Liver (tissue), 9 donors: ENCODE data around the gene TTC21B. TPM values are rescaled to one million over a fixed set of nuclear protein-coding genes. Genes with fewer than 3 reads are reported as not detected.

Source experiments
- DNase-seq: peaks from one replicate; pipeline ENCODE4 v3.0.0-alpha.2; 2017; ENCODE audit warnings: low spot score
- H3K27ac ChIP-seq, 2 donors: one replicate each; pipeline ENCODE4 v1.7.0; 2013; ENCODE audit warnings: inconsistent platforms in 2 of 2, low read length in 2 of 2, control low read depth in 1 of 2, low read depth in 1 of 2, mild to moderate bottlenecking in 1 of 2
- H3K27me3 ChIP-seq, 4 donors: one replicate each; pipeline versions ENCODE4 v1.6.1 to v1.7.0; 2013; ENCODE audit warnings: low read length in 3 of 4, inconsistent platforms in 1 of 4, mild to moderate bottlenecking in 1 of 4, moderate library complexity in 1 of 4; ENCODE audit not compliant: control insufficient read depth in 4 of 4, insufficient read depth in 4 of 4
- H3K36me3 ChIP-seq, 4 donors: one replicate each; pipeline versions ENCODE4 v1.6.1 to v1.7.0; 2013; ENCODE audit warnings: low read length in 3 of 4, mild to moderate bottlenecking in 3 of 4, low read depth in 1 of 4, moderate library complexity in 1 of 4; ENCODE audit not compliant: control insufficient read depth in 4 of 4, insufficient read depth in 3 of 4
- H3K4me1 ChIP-seq, 4 donors: one replicate each; pipeline versions ENCODE4 v1.6.1 to v1.7.0; 2013; ENCODE audit warnings: low read length in 3 of 4, mild to moderate bottlenecking in 3 of 4, moderate library complexity in 1 of 4; ENCODE audit not compliant: control insufficient read depth in 4 of 4, insufficient read depth in 4 of 4
- H3K4me3 ChIP-seq, 3 donors: one replicate each; pipeline versions ENCODE4 v1.6.1 to v1.7.0; 2013; ENCODE audit warnings: low read length in 3 of 3, control low read depth in 1 of 3, low read depth in 1 of 3, mild to moderate bottlenecking in 1 of 3
- H3K9ac ChIP-seq, 2 donors: one replicate each; pipeline ENCODE4 v1.7.0; 2013; ENCODE audit warnings: low read length in 2 of 2, mild to moderate bottlenecking in 2 of 2, moderate library complexity in 2 of 2, control low read depth in 1 of 2, low read depth in 1 of 2
- H3K9me3 ChIP-seq, 4 donors: one replicate each; pipeline versions ENCODE4 v1.6.1 to v1.7.0; 2013; ENCODE audit warnings: low read length in 3 of 4; ENCODE audit not compliant: control insufficient read depth in 4 of 4
- EGR1 ChIP-seq, 2 donors: IDR thresholded peaks; 2 replicates each; pipeline ENCODE4 v1.6.1; 2016 to 2018; ENCODE audit warnings: antibody characterized with exemption in 2 of 2, low read depth in 2 of 2
- FOXA1 ChIP-seq: IDR thresholded peaks from 2 replicates; pipeline ENCODE4 v1.6.1; 2016; ENCODE audit warnings: antibody characterized with exemption
- FOXA2 ChIP-seq: IDR thresholded peaks from 2 replicates; pipeline ENCODE4 v1.6.1; 2016; ENCODE audit warnings: antibody characterized with exemption
- GABPA ChIP-seq, 2 donors: IDR thresholded peaks in 1 of 2; conservative IDR thresholded peaks in 1 of 2; 2 replicates each; pipeline ENCODE4 v1.6.1; 2016; ENCODE audit warnings: antibody characterized with exemption in 2 of 2, mild to moderate bottlenecking in 1 of 2, moderate library complexity in 1 of 2
- HNF4G ChIP-seq: IDR thresholded peaks from 2 replicates; pipeline ENCODE4 v1.6.1; 2016; ENCODE audit warnings: antibody characterized with exemption
- NR2F2 ChIP-seq: IDR thresholded peaks from 2 replicates; pipeline ENCODE4 v1.6.1; 2016; ENCODE audit warnings: antibody characterized with exemption
- RXRA ChIP-seq, 2 donors: IDR thresholded peaks; 2 replicates each; pipeline ENCODE4 v1.6.1; 2017 to 2018; ENCODE audit warnings: antibody characterized with exemption in 2 of 2, mild to moderate bottlenecking in 1 of 2
- TAF1 ChIP-seq: conservative IDR thresholded peaks from 2 replicates; pipeline ENCODE4 v1.6.1; 2016; ENCODE audit warnings: antibody characterized with exemption, mild to moderate bottlenecking
- WGBS: extraction: QIAGEN DNeasy Blood & Tissue Kit; methylation state at CpG from one replicate; pipeline ENCODE4 v1.1.7; 2013; 5-methylcytosine and 5-hydroxymethylcytosine counted together
- polyA plus RNA-seq, 2 donors: library from polyadenylated mRNA; stranded (reverse) in 1 of 2; unstranded in 1 of 2; fragments of 200-250 nt in 1 of 2; fragments of >200 nt in 1 of 2; fragmentation: Nextera tagmentation in 1 of 2; extraction: Ambion mirVana in 1 of 2; gene quantifications; one replicate each; pipeline versions ENCODE4 v1.2.1 to v1.2.3, GENCODE V29; 2013 to 2015
- total RNA-seq, 2 donors: library from RNA; depleted of rRNA; stranded (reverse); fragments of >200 nt; gene quantifications; one replicate each; pipeline ENCODE4 v1.2.3, GENCODE V29; 2014
- TF ChIP-seq, protein P1 (sequence below): IDR thresholded peaks from 2 replicates; pipeline ENCODE4 v1.6.1; 2016; ENCODE audit warnings: antibody characterized with exemption
- TF ChIP-seq, protein P2 (sequence below): IDR thresholded peaks from 2 replicates; pipeline ENCODE4 v1.6.1; 2016; ENCODE audit warnings: antibody characterized with exemption
- TF ChIP-seq, protein P3 (sequence below): IDR thresholded peaks from 2 replicates; pipeline ENCODE4 v1.6.1; 2016; ENCODE audit warnings: antibody characterized with exemption, mild to moderate bottlenecking
- donor health status: healthy.
- donor health status: healthy.
- donor health status: healthy.
- donor health status: healthy.
- donor health status: healthy.

TTC21B gene
- total and polyA plus RNA-seq, 4 donors: 2.0 to 25.3 (median 12.7) TPM

DNA sequence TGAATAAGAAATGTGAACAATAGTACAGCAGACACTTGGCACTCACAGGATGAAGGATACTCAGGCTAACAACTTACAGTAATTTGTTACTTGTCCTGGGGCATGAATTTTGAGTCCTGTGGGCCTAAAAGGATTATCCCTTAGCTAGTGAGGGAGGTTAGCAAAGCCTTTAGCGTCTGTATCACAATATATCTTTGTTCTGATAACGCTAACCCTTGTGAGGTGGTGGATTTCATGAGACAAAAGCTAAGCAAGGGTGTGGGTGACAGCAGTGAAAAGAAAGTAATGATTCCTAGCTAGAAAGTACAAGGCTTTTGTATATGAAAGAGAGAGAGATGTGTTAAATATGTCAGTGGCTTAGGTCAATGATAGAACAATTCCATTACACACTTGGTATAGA, 46.8 kb upstream of the TTC21B start:
- no peak for DNase-seq
- H3K9me3 ChIP-seq: no peaks in the 10 kb centered on the region
- no peaks in the 10 kb centered on the region for H3K36me3 ChIP-seq
- WGBS: 68% methylated on average over 2 of the region's 2 CpGs
- H3K9ac ChIP-seq: no peak overlapping the region
- no peak for TF ChIP-seq RXRA (IDR thresholded peaks at IDR 0.05)
- TF ChIP-seq EGR1 (IDR thresholded peaks at IDR 0.05; ENCODE audit: low read depth in 2 of 2): no peak
- TF ChIP-seq, protein P1, sequence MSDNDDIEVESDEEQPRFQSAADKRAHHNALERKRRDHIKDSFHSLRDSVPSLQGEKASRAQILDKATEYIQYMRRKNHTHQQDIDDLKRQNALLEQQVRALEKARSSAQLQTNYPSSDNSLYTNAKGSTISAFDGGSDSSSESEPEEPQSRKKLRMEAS: no peak
- TF ChIP-seq, protein P2, sequence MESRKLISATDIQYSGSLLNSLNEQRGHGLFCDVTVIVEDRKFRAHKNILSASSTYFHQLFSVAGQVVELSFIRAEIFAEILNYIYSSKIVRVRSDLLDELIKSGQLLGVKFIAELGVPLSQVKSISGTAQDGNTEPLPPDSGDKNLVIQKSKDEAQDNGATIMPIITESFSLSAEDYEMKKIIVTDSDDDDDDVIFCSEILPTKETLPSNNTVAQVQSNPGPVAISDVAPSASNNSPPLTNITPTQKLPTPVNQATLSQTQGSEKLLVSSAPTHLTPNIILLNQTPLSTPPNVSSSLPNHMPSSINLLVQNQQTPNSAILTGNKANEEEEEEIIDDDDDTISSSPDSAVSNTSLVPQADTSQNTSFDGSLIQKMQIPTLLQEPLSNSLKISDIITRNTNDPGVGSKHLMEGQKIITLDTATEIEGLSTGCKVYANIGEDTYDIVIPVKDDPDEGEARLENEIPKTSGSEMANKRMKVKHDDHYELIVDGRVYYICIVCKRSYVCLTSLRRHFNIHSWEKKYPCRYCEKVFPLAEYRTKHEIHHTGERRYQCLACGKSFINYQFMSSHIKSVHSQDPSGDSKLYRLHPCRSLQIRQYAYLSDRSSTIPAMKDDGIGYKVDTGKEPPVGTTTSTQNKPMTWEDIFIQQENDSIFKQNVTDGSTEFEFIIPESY: no peak
- TF ChIP-seq NR2F2: no peak
- TF ChIP-seq, protein P3, sequence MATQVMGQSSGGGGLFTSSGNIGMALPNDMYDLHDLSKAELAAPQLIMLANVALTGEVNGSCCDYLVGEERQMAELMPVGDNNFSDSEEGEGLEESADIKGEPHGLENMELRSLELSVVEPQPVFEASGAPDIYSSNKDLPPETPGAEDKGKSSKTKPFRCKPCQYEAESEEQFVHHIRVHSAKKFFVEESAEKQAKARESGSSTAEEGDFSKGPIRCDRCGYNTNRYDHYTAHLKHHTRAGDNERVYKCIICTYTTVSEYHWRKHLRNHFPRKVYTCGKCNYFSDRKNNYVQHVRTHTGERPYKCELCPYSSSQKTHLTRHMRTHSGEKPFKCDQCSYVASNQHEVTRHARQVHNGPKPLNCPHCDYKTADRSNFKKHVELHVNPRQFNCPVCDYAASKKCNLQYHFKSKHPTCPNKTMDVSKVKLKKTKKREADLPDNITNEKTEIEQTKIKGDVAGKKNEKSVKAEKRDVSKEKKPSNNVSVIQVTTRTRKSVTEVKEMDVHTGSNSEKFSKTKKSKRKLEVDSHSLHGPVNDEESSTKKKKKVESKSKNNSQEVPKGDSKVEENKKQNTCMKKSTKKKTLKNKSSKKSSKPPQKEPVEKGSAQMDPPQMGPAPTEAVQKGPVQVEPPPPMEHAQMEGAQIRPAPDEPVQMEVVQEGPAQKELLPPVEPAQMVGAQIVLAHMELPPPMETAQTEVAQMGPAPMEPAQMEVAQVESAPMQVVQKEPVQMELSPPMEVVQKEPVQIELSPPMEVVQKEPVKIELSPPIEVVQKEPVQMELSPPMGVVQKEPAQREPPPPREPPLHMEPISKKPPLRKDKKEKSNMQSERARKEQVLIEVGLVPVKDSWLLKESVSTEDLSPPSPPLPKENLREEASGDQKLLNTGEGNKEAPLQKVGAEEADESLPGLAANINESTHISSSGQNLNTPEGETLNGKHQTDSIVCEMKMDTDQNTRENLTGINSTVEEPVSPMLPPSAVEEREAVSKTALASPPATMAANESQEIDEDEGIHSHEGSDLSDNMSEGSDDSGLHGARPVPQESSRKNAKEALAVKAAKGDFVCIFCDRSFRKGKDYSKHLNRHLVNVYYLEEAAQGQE: no peak
- H3K27ac ChIP-seq: no peak overlapping the region
- H3K4me1 ChIP-seq: no peaks in the 10 kb centered on the region
- no peak overlapping the region for H3K4me3 ChIP-seq
- peaks cover 0 to 2% (median 0%) of the 10 kb centered on the region in 4 donors for H3K27me3 ChIP-seq

DNA sequence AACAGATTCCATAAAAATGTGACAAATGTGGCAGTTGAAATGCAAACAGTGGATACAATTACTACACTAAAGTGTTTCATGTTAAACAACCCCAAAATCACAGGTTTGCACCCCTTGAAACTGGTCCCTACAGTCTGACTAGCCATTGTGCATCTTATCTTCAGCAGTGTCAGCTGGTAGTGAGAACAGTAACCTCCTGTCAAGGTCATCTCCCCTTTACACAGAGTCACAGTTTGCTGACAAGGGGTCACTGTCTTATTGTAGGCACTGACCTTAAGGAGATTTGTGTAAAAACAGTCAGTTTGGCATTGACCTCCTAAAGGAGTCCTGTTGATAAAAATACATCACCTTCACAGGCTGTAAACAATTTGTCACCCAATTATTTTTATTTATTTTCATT, 37.3 kb upstream of the TTC21B start:
- peaks cover 0 to 3% (median 0%) of the 10 kb centered on the region in 4 donors for H3K27me3 ChIP-seq
- DNase-seq: no peak
- no peak overlapping the region for H3K4me3 ChIP-seq
- TF ChIP-seq GABPA (IDR thresholded peaks at IDR 0.05 in 1 of 2, conservative IDR thresholded peaks at IDR 0.05 in 1 of 2): no peak
- TF ChIP-seq, protein P2: no peak
- no peak for TF ChIP-seq TAF1
- no peak for TF ChIP-seq RXRA (IDR thresholded peaks at IDR 0.05)
- no peak for TF ChIP-seq HNF4G
- TF ChIP-seq FOXA2: no peak
- TF ChIP-seq EGR1 (IDR thresholded peaks at IDR 0.05; ENCODE audit: low read depth in 2 of 2): no peak
- no peak for TF ChIP-seq FOXA1
- TF ChIP-seq, protein P3: no peak
- H3K4me1 ChIP-seq: no peaks in the 10 kb centered on the region
- H3K27ac ChIP-seq: no peak overlapping the region
- H3K36me3 ChIP-seq: no peaks in the 10 kb centered on the region
- H3K9me3 ChIP-seq: peaks cover 0 to 4% (median 0%) of the 10 kb centered on the region in 4 donors
- H3K9ac ChIP-seq: no peak overlapping the region
